Stimulated activated CD8-positive, alpha-beta memory T cell treated with anti-CD3 and anti-CD28 coated beads, Interleukin-15, amount 100 ng/mL, for 48 hours (primary cell): ENCODE measurements around the gene ZDHHC9.

Experiments
- DNase-seq, 2 donors: peaks; one replicate each; pipeline ENCODE4 v3.0.0-alpha.2; 2020; ENCODE audit warnings: low read depth in 2 of 2

Gene ZDHHC9

DNA sequence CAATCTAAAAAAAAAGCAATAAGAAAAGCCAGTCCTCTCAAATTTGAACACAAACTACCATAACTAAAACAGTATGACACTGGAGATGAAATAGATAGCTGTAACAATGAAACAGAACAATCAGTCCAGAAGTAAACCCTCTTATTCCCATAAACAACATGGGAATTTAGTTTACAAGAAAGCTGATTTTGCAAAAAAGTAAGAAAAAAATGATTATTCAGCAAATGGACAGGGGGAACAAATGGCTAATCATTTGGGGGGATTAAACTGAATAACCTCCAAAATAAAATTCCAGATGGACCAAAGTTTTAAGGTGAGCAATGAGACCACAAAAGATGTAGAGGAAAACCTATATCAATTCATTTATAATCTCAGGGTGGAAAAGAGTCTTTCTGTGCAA, 80.0 kb downstream of the ZDHHC9 start:
- DNase-seq = no peak

DNA sequence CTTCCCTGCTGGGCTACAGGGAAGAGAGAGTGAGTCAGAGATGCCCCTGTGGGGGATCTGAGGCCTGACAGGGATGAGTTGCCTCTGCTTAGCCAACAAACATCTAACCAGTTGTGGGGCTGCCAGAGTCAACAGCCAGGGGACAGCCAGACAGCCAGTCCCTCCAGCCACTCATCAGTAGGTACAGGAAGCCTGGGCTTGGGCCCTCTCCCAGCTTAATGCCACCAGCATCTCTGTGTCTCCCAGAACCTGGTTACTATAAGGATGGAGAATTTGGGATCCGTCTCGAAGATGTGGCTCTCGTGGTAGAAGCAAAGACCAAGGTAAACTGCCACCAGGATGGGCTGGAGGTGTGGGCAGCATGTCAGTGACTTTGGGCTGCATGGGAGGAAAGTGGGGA, 81.2 kb downstream of the ZDHHC9 start:
- no peak for DNase-seq

DNA sequence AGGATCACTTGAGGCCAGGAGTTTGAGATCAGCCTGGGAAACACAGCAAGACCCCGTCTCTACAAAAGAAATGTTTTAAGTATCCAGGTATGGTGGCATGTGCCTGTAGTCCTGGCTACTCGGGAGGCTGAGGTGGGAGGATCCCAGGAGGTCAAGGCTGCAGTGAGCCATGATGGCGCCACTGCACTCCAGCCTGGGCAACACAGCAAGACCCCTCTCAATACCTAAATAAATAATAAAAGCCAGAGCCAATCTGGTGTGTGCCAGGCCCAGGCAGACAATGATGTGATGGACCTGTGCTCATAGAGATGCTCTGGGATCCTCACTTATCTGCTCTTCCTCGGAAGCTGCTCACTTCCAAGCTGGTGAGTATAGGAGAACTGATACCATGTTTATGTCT, 82.1 kb downstream of the ZDHHC9 start:
- no peak for DNase-seq

DNA sequence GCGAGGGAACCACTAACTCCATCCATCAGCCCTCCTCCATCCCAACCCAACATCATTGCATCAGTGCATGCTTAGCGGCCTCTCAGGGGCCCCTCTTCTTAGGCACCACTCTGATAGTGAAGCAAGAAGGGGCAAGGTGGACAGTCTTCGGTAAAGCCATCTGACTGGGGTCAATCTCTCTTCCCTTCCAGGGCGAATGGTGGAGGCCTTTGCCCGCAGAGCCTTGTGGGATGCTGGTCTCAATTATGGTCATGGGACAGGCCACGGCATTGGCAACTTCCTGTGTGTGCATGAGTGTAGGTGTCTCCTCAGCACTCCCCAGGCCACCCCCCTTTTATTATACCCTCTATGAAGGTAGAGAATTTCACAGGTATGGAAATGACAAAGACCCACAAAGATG, 82.7 kb downstream of the ZDHHC9 start:
- no peak for DNase-seq

DNA sequence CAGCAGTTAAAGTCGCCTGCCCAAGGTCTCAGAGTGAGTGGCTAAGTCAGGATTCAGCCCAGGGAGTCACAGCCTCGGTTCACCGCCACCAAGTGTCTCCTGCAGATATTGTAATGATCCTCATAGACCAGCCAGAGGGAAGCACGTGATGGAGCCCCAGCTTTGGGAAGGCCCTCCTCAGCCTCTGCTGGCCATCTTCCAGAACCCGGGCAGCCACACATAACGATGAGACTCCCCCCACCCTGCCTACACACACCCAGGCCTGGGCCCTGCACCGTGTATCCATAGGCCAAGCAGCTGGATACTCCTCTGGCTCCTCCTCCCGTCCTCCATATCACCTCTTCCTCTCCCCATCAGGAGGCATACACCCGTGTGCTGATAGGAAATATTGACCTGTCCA, 83.5 kb downstream of the ZDHHC9 start:
- DNase-seq = no peak

DNA sequence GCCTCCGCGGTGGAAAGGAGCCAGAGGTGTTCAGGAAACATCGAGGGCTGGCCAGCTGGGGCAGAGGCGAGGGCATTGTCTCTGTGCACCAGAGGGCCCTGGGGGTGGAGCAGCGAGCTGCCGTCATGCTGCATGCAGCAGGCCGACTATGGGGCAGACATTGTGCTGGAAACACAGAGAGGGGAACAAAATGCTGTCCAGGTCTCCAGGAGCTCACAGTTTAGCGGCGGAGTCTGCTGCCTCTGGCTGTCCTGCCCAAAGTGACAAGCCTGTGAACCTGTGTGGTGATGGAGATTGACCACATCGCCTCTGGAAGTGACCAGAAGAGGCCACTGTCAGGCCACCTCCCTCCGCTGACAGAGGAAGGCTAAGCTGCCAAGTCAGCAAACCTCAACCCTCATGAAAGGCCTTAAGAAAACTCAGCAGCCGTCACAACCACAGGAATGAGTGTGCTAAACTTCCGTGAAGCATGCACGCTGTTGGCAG, 84.1 kb downstream of the ZDHHC9 start:
- no peak for DNase-seq

DNA sequence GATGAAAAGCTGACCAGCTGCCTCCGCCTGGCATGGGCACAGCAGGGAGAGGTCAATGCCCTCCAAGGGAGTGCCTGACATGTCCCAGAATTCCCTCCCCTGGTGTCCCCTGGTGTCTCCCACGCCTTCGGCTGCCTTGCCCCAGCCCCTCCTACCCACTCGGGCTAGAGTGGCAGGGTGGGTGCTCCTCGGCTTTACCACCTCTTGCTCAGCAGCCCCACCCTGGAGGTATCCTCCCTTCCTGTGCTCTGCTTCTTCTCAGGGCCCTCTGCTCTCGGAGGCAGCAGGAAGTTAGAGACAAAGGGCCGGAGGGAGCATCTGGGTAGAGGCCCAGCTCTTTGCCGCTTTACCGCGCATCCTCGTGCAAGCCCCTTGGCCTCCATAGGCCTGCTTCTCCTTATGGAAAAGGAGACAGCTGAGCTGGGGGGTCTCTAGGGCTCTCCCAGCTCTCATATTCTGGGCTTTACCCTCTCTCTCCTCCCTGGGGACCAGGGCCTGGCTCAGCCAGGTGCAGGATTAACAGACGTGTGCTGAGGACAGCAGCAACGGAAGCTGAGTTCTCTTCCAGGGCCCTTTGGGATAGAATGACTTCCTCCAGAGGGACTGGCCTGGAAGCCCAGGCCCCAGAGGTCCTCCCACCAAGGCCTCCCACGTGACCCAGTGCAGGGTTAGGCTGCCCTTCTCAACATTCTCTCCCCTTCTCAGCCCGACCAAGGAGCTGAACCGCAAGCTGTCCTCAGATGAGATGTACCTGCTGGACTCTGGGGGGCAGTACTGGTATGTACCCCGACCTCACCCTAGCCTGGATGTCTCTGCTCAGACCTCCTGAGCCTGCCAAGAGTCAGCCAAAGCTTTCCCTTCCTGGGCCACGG, 87.7 kb downstream of the ZDHHC9 start:
- no peak for DNase-seq

DNA sequence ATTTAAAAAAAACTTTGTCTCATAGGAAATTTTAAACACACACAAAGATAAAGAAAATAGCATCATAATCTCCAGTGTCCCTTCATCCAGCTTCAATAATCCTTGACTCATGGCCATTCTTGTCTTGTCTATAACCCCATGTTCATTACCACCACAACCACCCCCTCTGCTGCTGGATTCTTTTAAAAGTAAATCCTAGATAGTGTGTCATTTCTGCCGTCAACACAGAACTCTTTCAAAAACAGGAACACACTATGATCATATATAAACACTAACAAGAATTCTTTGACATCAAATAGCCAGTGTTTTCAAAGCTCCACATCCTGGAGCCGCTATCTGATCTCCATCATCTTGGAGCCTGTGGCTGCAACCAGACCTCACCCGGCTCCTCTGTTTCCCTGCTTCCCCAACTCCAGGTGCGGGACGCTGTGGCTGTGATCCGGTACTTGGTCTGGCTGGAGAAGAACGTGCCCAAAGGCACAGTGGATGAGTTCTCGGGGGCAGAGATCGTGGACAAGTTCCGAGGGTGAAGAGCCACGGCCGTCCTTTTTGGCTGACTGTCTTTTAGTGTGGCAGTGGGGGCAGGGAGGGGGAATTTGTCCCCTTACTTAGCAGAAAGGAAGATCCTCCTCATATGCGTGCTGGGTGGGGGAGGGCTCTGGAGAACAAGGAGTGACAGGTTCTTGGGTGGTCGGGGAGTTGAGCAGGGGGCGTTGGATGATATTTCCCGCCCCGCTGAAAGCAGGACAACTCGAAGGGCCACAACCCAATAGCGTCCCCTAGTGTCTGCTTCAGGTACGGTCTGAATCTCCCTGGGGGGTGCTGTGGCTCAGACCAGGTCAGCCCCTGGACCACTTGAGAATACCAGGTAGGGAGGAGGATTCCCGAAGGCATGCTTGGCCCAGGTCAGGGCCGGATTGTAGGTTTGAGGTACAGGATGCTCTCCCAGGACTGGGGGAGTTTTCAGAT, 89.3 kb downstream of the ZDHHC9 start:
- DNase-seq = no peak
